D721Med (cell line): ENCODE data around the gene BARD1.

ENCODE experiments used
- DNase-seq: peaks from one replicate; pipeline ENCODE4 v3.0.0; 2011; ENCODE audit warnings: low spot score; ENCODE audit not compliant: insufficient read length
- FAIRE-seq: peaks from 2 replicates; lab custom pipeline; 2011; peaks lifted over from hg19 to GRCh38; lab: Jason Lieb, UNC
- CTCF ChIP-seq: IDR thresholded peaks from 2 replicates; pipeline ENCODE4 v1.5.1; 2012; ENCODE audit warnings: mild to moderate bottlenecking, control low read depth; ENCODE audit not compliant: insufficient read depth; ENCODE audit errors: missing control alignments

The BARD1 gene

GRCh38 chr2:214775971-214776370 is 33.5 kb downstream of the BARD1 start:
- DNase-seq (no peak), FAIRE-seq (no peak)
- no peak for TF ChIP-seq CTCF

GRCh38 chr2:214774108-214774507 is 35.4 kb downstream of the BARD1 start:
- no peak for TF ChIP-seq CTCF
- FAIRE-seq (no peak), DNase-seq (no peak)

GRCh38 chr2:214772443-214773015 is 37.0 kb downstream of the BARD1 start:
- no peak for TF ChIP-seq CTCF
- DNase-seq: no peak
- FAIRE-seq: no peak

GRCh38 chr2:214765180-214765579 is 44.3 kb downstream of the BARD1 start:
- FAIRE-seq (no peak), DNase-seq (no peak)
- TF ChIP-seq CTCF: no peak

GRCh38 chr2:214753455-214753854 is 56.0 kb downstream of the BARD1 start:
- DNase-seq (no peak), FAIRE-seq (no peak)
- TF ChIP-seq CTCF: no peak

GRCh38 chr2:214750529-214750928 is 59.0 kb downstream of the BARD1 start:
- TF ChIP-seq CTCF: no peak
- DNase-seq (no peak), FAIRE-seq (no peak)

GRCh38 chr2:214747992-214748391 is 61.5 kb downstream of the BARD1 start:
- no peak for DNase-seq
- TF ChIP-seq CTCF: no peak
- no peak for FAIRE-seq
